RPMI8226 (cell line): Measurements from ENCODE around the gene SNX9.

Source experiments
- DNase-seq: peaks from one replicate; pipeline ENCODE4 v3.0.0-alpha.2; 2015

The SNX9 gene

GRCh38 chr6:157860505-157860991 lies 37.5 kb downstream of the SNX9 start:
- DNase-seq: no peak

- no peak for DNase-seq
These were observed 38.1 kb downstream of the SNX9 start for GRCh38 chr6:157861184-157861583.

- no peak for DNase-seq
These were observed 38.8 kb downstream of the SNX9 start for GRCh38 chr6:157861814-157862213.

- DNase-seq: no peak
These were observed 39.7 kb downstream of the SNX9 start for GRCh38 chr6:157862706-157863105.

GRCh38 chr6:157864185-157864761 lies 41.2 kb downstream of the SNX9 start:
- DNase-seq: no peak

- DNase-seq: no peak
These were observed 42.2 kb downstream of the SNX9 start for GRCh38 chr6:157865249-157865648.

- DNase-seq: peak; percentile 37
These were observed 44.1 kb downstream of the SNX9 start for GRCh38 chr6:157867155-157867559.

- DNase-seq: no peak
These were observed 44.9 kb downstream of the SNX9 start for GRCh38 chr6:157867981-157868380.

GRCh38 chr6:157868835-157869234 lies 45.8 kb downstream of the SNX9 start:
- no peak for DNase-seq

GRCh38 chr6:157869673-157870302 lies 46.7 kb downstream of the SNX9 start:
- DNase-seq: no peak

- DNase-seq: peak; percentile 83
These were observed 50.8 kb downstream of the SNX9 start for GRCh38 chr6:157873735-157874344.

GRCh38 chr6:157877149-157877548 lies 54.1 kb downstream of the SNX9 start:
- no peak for DNase-seq

GRCh38 chr6:157877573-157878438 lies 54.8 kb downstream of the SNX9 start:
- DNase-seq: no peak

GRCh38 chr6:157879034-157879872 lies 56.2 kb downstream of the SNX9 start:
- DNase-seq: no peak

- DNase-seq: no peak
These were observed 56.8 kb downstream of the SNX9 start for GRCh38 chr6:157879873-157880254.

GRCh38 chr6:157880534-157880933 lies 57.5 kb downstream of the SNX9 start:
- DNase-seq: no peak

- DNase-seq: no peak
These were observed 58.3 kb downstream of the SNX9 start for GRCh38 chr6:157881342-157881741.

- DNase-seq: no peak
These were observed 61.7 kb downstream of the SNX9 start for GRCh38 chr6:157884756-157885155.

GRCh38 chr6:157885211-157885788 lies 62.3 kb downstream of the SNX9 start:
- no peak for DNase-seq

GRCh38 chr6:157885876-157886275 lies 62.8 kb downstream of the SNX9 start:
- DNase-seq: no peak

- no peak for DNase-seq
These were observed 64.8 kb downstream of the SNX9 start for GRCh38 chr6:157887892-157888291.
